Liver (tissue), 9 donors: ENCODE data around the gene CFAP53. TPM values are rescaled to one million over a fixed set of nuclear protein-coding genes. Genes with fewer than 3 reads are reported as not detected.
"Not testable (repeated sequence)": the region's sequence is repeated elsewhere in the genome, so short reads cannot be mapped to it uniquely, and the experiment has no call there.

ENCODE experiments used
- DNase-seq: peaks from one replicate; pipeline ENCODE4 v3.0.0-alpha.2; 2017; ENCODE audit warnings: low spot score
- H3K27ac ChIP-seq, 2 donors: one replicate each; pipeline ENCODE4 v1.7.0; 2013; ENCODE audit warnings: inconsistent platforms in 2 of 2, low read length in 2 of 2, control low read depth in 1 of 2, low read depth in 1 of 2, mild to moderate bottlenecking in 1 of 2
- H3K27me3 ChIP-seq, 4 donors: one replicate each; pipeline versions ENCODE4 v1.6.1 to v1.7.0; 2013; ENCODE audit warnings: low read length in 3 of 4, inconsistent platforms in 1 of 4, mild to moderate bottlenecking in 1 of 4, moderate library complexity in 1 of 4; ENCODE audit not compliant: control insufficient read depth in 4 of 4, insufficient read depth in 4 of 4
- H3K36me3 ChIP-seq, 4 donors: one replicate each; pipeline versions ENCODE4 v1.6.1 to v1.7.0; 2013; ENCODE audit warnings: low read length in 3 of 4, mild to moderate bottlenecking in 3 of 4, low read depth in 1 of 4, moderate library complexity in 1 of 4; ENCODE audit not compliant: control insufficient read depth in 4 of 4, insufficient read depth in 3 of 4
- H3K4me1 ChIP-seq, 4 donors: one replicate each; pipeline versions ENCODE4 v1.6.1 to v1.7.0; 2013; ENCODE audit warnings: low read length in 3 of 4, mild to moderate bottlenecking in 3 of 4, moderate library complexity in 1 of 4; ENCODE audit not compliant: control insufficient read depth in 4 of 4, insufficient read depth in 4 of 4
- H3K4me3 ChIP-seq, 3 donors: one replicate each; pipeline versions ENCODE4 v1.6.1 to v1.7.0; 2013; ENCODE audit warnings: low read length in 3 of 3, control low read depth in 1 of 3, low read depth in 1 of 3, mild to moderate bottlenecking in 1 of 3
- H3K9ac ChIP-seq, 2 donors: one replicate each; pipeline ENCODE4 v1.7.0; 2013; ENCODE audit warnings: low read length in 2 of 2, mild to moderate bottlenecking in 2 of 2, moderate library complexity in 2 of 2, control low read depth in 1 of 2, low read depth in 1 of 2
- H3K9me3 ChIP-seq, 4 donors: one replicate each; pipeline versions ENCODE4 v1.6.1 to v1.7.0; 2013; ENCODE audit warnings: low read length in 3 of 4; ENCODE audit not compliant: control insufficient read depth in 4 of 4
- EGR1 ChIP-seq, 2 donors: IDR thresholded peaks; 2 replicates each; pipeline ENCODE4 v1.6.1; 2016 to 2018; ENCODE audit warnings: antibody characterized with exemption in 2 of 2, low read depth in 2 of 2
- FOXA1 ChIP-seq: IDR thresholded peaks from 2 replicates; pipeline ENCODE4 v1.6.1; 2016; ENCODE audit warnings: antibody characterized with exemption
- FOXA2 ChIP-seq: IDR thresholded peaks from 2 replicates; pipeline ENCODE4 v1.6.1; 2016; ENCODE audit warnings: antibody characterized with exemption
- GABPA ChIP-seq, 2 donors: IDR thresholded peaks in 1 of 2; conservative IDR thresholded peaks in 1 of 2; 2 replicates each; pipeline ENCODE4 v1.6.1; 2016; ENCODE audit warnings: antibody characterized with exemption in 2 of 2, mild to moderate bottlenecking in 1 of 2, moderate library complexity in 1 of 2
- HNF4A ChIP-seq, 2 donors: conservative IDR thresholded peaks; 2 replicates each; pipeline ENCODE4 v1.6.1; 2016; ENCODE audit warnings: antibody characterized with exemption in 2 of 2, mild to moderate bottlenecking in 2 of 2
- HNF4G ChIP-seq: IDR thresholded peaks from 2 replicates; pipeline ENCODE4 v1.6.1; 2016; ENCODE audit warnings: antibody characterized with exemption
- JUND ChIP-seq, 2 donors: IDR thresholded peaks; 2 replicates each; pipeline ENCODE4 v1.6.1; 2016; ENCODE audit warnings: antibody characterized with exemption in 2 of 2
- NR2F2 ChIP-seq: IDR thresholded peaks from 2 replicates; pipeline ENCODE4 v1.6.1; 2016; ENCODE audit warnings: antibody characterized with exemption
- RAD21 ChIP-seq, 2 donors: IDR thresholded peaks; 2 replicates each; pipeline ENCODE4 v1.6.1; 2016; ENCODE audit warnings: antibody characterized with exemption in 2 of 2, mild to moderate bottlenecking in 2 of 2
- RXRA ChIP-seq, 2 donors: IDR thresholded peaks; 2 replicates each; pipeline ENCODE4 v1.6.1; 2017 to 2018; ENCODE audit warnings: antibody characterized with exemption in 2 of 2, mild to moderate bottlenecking in 1 of 2
- SP1 ChIP-seq: IDR thresholded peaks from 2 replicates; pipeline ENCODE4 v1.6.1; 2018; ENCODE audit warnings: antibody characterized with exemption, mild to moderate bottlenecking
- TAF1 ChIP-seq: conservative IDR thresholded peaks from 2 replicates; pipeline ENCODE4 v1.6.1; 2016; ENCODE audit warnings: antibody characterized with exemption, mild to moderate bottlenecking
- YY1 ChIP-seq: IDR thresholded peaks from 2 replicates; pipeline ENCODE4 v1.6.1; 2016; ENCODE audit warnings: antibody characterized with exemption, mild to moderate bottlenecking
- WGBS: extraction: QIAGEN DNeasy Blood & Tissue Kit; methylation state at CpG from one replicate; pipeline ENCODE4 v1.1.7; 2013; 5-methylcytosine and 5-hydroxymethylcytosine counted together
- polyA plus RNA-seq, 2 donors: library from polyadenylated mRNA; stranded (reverse) in 1 of 2; unstranded in 1 of 2; fragments of 200-250 nt in 1 of 2; fragments of >200 nt in 1 of 2; fragmentation: Nextera tagmentation in 1 of 2; extraction: Ambion mirVana in 1 of 2; gene quantifications; one replicate each; pipeline versions ENCODE4 v1.2.1 to v1.2.3, GENCODE V29; 2013 to 2015
- total RNA-seq, 2 donors: library from RNA; depleted of rRNA; stranded (reverse); fragments of >200 nt; gene quantifications; one replicate each; pipeline ENCODE4 v1.2.3, GENCODE V29; 2014
- TF ChIP-seq, protein P1 (sequence below): fragments of 150-350 bp; IDR thresholded peaks from 2 replicates; pipeline ENCODE4 v1.5.1; 2017; ENCODE audit warnings: improper control_type of control experiment, low read depth, low read length; ENCODE audit not compliant: missing input control
- TF ChIP-seq, protein P2 (sequence below): IDR thresholded peaks from 2 replicates; pipeline ENCODE4 v1.6.1; 2016; ENCODE audit warnings: antibody characterized with exemption
- TF ChIP-seq, protein P3 (sequence below): IDR thresholded peaks from 2 replicates; pipeline ENCODE4 v1.6.1; 2016; ENCODE audit warnings: antibody characterized with exemption, mild to moderate bottlenecking
- TF ChIP-seq, protein P4 (sequence below): IDR thresholded peaks from 2 replicates; pipeline ENCODE4 v1.6.1; 2016; ENCODE audit warnings: antibody characterized with exemption
- TF ChIP-seq, protein P5 (sequence below): IDR thresholded peaks from 2 replicates; pipeline ENCODE4 v1.6.1; 2016; ENCODE audit warnings: antibody characterized with exemption
- donor health status: healthy.
- donor health status: healthy.
- donor health status: healthy.
- donor health status: healthy.
- donor health status: healthy.

CFAP53 gene
- total and polyA plus RNA-seq, 4 donors = 0.05 to 0.14 (median 0.09) TPM

DNA sequence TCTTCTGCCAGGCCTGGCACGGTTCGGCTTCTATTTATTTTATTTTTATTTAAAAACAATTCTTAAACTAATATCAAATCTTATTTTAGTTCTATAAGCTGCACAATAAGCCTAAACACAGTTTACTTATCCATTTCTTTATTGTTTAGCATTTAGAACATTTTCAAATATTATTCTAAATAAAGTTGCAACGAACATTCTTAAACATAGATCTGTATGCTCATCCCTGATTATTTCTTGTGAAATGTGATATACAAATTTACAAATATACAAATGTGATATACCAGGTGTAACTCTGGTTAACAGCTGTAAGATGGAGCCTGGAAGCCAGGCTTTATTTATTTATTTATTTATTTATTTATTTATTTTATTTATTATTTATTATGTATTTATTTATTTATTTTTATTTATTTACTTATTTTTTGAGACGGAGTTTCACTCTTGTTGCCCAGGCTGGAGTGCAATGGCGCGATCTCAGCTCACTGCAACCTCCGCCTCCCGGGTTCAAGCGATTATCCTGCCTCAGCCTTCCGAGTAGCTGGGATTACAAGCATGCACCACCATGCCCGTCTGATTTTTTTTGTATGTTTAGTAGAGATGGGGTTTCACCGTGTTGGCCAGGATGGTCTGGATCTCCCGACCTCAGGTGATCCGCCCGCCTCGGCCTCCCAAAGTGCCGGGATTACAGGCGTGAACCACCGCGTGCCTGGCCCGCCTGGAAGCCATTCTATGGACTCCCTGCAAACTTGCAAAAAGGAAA is 22.2 kb upstream of the CFAP53 start:
- peak; percentile 19 for TF ChIP-seq TAF1
- H3K9me3 ChIP-seq, H3K27me3 ChIP-seq, DNase-seq, H3K4me1 ChIP-seq: not testable (repeated sequence)
- WGBS = 76% methylated on average over 21 of the region's 21 CpGs
- Histone ChIP-seq H3K36me3 (peaks cover 2 to 19% (median 10%) of the 10 kb centered on the region in 4 donors), H3K27ac (peak overlapping the region; percentile 67 to 92), H3K9ac (peak overlapping the region; percentile 87 to 94), H3K4me3 (peak overlapping the region; percentile 68 to 99 (median 85))

DNA sequence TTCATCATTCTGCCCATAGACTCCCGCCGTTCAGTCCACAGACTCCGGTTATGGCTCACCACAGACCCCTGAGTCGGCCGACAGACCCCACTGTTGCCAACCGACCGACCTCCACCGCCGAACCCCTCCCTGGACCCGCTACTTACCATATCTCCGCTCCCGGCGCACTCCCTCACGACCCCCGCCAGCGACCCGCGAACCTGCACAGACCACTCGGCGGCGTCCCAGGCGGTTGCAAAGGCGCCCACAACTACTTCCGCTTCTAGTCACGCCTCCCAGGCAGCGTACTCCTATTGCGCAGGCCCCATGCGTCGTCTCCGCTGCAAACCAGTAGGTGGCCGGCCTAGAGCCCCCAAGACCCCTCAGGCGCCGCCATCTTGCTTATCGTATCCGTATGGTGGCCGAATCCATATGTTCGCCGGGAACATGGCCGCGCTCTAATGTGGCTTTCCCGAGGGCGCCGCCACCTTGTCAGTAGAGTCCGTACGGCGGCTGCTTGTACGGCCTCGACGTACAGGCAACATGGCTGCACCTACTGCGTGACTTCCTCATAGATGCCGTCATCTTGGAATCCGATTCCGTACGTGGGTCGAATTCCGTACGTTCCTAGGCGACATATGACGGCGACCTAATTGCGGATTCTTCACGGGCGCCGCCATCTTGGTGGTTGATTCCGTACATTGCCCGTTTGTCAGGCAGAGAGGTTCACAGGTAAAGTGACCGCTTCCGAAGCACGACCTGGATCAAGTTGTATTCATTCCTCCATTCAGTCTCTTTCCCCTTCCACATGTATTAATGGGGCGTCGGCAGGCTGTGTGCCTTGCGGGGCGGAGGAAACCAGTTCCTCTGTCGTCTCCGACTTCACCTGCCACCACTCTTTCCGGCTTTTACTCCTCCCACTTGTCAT is 21.4 kb upstream of the CFAP53 start, which contains the start of gene CXXC1:
Gene CXXC1, minus strand, starts transcription at position 252 of the 907 bp plus-strand sequence. Its CDS starts 103 bp downstream, at position 149.
- Histone ChIP-seq H3K4me3 (peak within 1 kb of the TSS; percentile 68 to 99 (median 85)), H3K4me1 (peaks cover 0 to 7% (median 4%) of the 10 kb centered on the region in 4 donors), H3K27me3 (no peaks in the 10 kb centered on the region), H3K9ac (peak within 1 kb of the TSS; percentile 87 to 94), H3K9me3 (no peaks in the 10 kb centered on the region), H3K27ac (peak within 1 kb of the TSS; percentile 67 to 92), H3K36me3 (peaks cover 2 to 27% (median 10%) of the 10 kb centered on the region in 4 donors)
- WGBS = under 1% methylated on average over 76 of the region's 76 CpGs
- no peak for TF ChIP-seq NR2F2
- TF ChIP-seq TAF1 = peak; percentile 39
- TF ChIP-seq GABPA (IDR thresholded peaks at IDR 0.05 in 1 of 2, conservative IDR thresholded peaks at IDR 0.05 in 1 of 2) = peak; percentile 54 to 88
- TF ChIP-seq FOXA2 = no peak
- TF ChIP-seq EGR1 (IDR thresholded peaks at IDR 0.05; ENCODE audit: low read depth in 2 of 2) = peak; percentile 47 to 54
- TF ChIP-seq, protein P1, sequence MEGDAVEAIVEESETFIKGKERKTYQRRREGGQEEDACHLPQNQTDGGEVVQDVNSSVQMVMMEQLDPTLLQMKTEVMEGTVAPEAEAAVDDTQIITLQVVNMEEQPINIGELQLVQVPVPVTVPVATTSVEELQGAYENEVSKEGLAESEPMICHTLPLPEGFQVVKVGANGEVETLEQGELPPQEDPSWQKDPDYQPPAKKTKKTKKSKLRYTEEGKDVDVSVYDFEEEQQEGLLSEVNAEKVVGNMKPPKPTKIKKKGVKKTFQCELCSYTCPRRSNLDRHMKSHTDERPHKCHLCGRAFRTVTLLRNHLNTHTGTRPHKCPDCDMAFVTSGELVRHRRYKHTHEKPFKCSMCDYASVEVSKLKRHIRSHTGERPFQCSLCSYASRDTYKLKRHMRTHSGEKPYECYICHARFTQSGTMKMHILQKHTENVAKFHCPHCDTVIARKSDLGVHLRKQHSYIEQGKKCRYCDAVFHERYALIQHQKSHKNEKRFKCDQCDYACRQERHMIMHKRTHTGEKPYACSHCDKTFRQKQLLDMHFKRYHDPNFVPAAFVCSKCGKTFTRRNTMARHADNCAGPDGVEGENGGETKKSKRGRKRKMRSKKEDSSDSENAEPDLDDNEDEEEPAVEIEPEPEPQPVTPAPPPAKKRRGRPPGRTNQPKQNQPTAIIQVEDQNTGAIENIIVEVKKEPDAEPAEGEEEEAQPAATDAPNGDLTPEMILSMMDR = peak; percentile 65
- TF ChIP-seq HNF4G = no peak
- TF ChIP-seq, protein P2, sequence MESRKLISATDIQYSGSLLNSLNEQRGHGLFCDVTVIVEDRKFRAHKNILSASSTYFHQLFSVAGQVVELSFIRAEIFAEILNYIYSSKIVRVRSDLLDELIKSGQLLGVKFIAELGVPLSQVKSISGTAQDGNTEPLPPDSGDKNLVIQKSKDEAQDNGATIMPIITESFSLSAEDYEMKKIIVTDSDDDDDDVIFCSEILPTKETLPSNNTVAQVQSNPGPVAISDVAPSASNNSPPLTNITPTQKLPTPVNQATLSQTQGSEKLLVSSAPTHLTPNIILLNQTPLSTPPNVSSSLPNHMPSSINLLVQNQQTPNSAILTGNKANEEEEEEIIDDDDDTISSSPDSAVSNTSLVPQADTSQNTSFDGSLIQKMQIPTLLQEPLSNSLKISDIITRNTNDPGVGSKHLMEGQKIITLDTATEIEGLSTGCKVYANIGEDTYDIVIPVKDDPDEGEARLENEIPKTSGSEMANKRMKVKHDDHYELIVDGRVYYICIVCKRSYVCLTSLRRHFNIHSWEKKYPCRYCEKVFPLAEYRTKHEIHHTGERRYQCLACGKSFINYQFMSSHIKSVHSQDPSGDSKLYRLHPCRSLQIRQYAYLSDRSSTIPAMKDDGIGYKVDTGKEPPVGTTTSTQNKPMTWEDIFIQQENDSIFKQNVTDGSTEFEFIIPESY = peak; percentile 86
- TF ChIP-seq, protein P3, sequence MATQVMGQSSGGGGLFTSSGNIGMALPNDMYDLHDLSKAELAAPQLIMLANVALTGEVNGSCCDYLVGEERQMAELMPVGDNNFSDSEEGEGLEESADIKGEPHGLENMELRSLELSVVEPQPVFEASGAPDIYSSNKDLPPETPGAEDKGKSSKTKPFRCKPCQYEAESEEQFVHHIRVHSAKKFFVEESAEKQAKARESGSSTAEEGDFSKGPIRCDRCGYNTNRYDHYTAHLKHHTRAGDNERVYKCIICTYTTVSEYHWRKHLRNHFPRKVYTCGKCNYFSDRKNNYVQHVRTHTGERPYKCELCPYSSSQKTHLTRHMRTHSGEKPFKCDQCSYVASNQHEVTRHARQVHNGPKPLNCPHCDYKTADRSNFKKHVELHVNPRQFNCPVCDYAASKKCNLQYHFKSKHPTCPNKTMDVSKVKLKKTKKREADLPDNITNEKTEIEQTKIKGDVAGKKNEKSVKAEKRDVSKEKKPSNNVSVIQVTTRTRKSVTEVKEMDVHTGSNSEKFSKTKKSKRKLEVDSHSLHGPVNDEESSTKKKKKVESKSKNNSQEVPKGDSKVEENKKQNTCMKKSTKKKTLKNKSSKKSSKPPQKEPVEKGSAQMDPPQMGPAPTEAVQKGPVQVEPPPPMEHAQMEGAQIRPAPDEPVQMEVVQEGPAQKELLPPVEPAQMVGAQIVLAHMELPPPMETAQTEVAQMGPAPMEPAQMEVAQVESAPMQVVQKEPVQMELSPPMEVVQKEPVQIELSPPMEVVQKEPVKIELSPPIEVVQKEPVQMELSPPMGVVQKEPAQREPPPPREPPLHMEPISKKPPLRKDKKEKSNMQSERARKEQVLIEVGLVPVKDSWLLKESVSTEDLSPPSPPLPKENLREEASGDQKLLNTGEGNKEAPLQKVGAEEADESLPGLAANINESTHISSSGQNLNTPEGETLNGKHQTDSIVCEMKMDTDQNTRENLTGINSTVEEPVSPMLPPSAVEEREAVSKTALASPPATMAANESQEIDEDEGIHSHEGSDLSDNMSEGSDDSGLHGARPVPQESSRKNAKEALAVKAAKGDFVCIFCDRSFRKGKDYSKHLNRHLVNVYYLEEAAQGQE = peak; percentile 76
- TF ChIP-seq RXRA (IDR thresholded peaks at IDR 0.05) = peak; percentile 48 to 63
- TF ChIP-seq YY1 = peak; percentile 100
- TF ChIP-seq, protein P4, sequence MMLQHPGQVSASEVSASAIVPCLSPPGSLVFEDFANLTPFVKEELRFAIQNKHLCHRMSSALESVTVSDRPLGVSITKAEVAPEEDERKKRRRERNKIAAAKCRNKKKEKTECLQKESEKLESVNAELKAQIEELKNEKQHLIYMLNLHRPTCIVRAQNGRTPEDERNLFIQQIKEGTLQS = peak; percentile 71
- TF ChIP-seq RAD21 (IDR thresholded peaks at IDR 0.05) = peak; percentile 59 to 71
- peak in 1 of 2 donors; percentile 34 for TF ChIP-seq HNF4A (conservative IDR thresholded peaks at IDR 0.05)
- peak; percentile 7 for TF ChIP-seq FOXA1
- peak; percentile 83 to 92 for TF ChIP-seq JUND (IDR thresholded peaks at IDR 0.05)
- TF ChIP-seq, protein P5, sequence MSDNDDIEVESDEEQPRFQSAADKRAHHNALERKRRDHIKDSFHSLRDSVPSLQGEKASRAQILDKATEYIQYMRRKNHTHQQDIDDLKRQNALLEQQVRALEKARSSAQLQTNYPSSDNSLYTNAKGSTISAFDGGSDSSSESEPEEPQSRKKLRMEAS = peak; percentile 89
- TF ChIP-seq SP1 = peak; percentile 79
- peak; percentile 92 for DNase-seq
